Measurements from ENCODE around the gene RNF175. TPM values are rescaled to one million over a fixed set of nuclear protein-coding genes. Genes with fewer than 3 reads are reported as not detected.
A peak's percentile ranks its signal among the peaks of the same experiment; 100 is the strongest.

The RNF175 gene
- total RNA-seq, 1 experiment from 2014 or later, result not detected

- intact Hi-C loops (cut with micrococcal nuclease; ENCODE audit: unreplicated experiment), result no loop called here
These were observed 55.3 kb downstream of the RNF175 start for GRCh38 chr4:153704522-153704921.

GRCh38 chr4:153684971-153685371 is 74.9 kb downstream of the RNF175 start:
- Histone ChIP-seq H3K9me3 (ENCODE audit: insufficient read depth, low read depth) (no peaks in the 10 kb centered on the region), H3K4me2 (peak overlapping the region; percentile 93), H3K79me2 (ENCODE audit: low read depth) (no peaks in the 10 kb centered on the region), H2AFZ (peak overlapping the region; percentile 90), H3K27me3 (ENCODE audit: insufficient read depth, low read depth) (no peaks in the 10 kb centered on the region; the same call in 1 of the 2 replicates), H3K9me2 (ENCODE audit: insufficient read depth) (no peaks in the 10 kb centered on the region), H4K20me1 (ENCODE audit: insufficient read depth) (no peaks in the 10 kb centered on the region), H3K4me1 (replicated peaks; ENCODE audit: insufficient read depth) (no peaks in the 10 kb centered on the region), H3F3A (ENCODE audit: insufficient read depth, low read depth) (no peaks in the 10 kb centered on the region), H3K36me3 (ENCODE audit: low read depth) (no peaks in the 10 kb centered on the region), H3K27ac (no peak overlapping the region), H3K4me3 (peak overlapping the region; percentile 69)
- ChIA-PET CTCF (interaction anchor here (0.7 kb wide), 1 partner anchor 1858 kb away, joined by 3 read pairs; no protein-coding TSS in a partner anchor), POLR2A (ENCODE audit: unreplicated experiment) (interaction anchor here (0.6 kb wide), 1 partner anchor 84 kb away, joined by 8 read pairs; no protein-coding TSS in a partner anchor)
- BruUV-seq (replicated peaks), result no TSS peak
- TF ChIP-seq EZH2 (IDR thresholded peaks at IDR 0.05; ENCODE audit: low read depth) (no peak), CTCF (conservative IDR thresholded peaks at IDR 0.05) (no peak)
- no peak for DNase-seq
- intact Hi-C loops (cut with micrococcal nuclease; ENCODE audit: unreplicated experiment), result no loop called here

More at GRCh38 chr4:153704522-153704921, 55.3 kb downstream of the RNF175 start:
- ChIA-PET CTCF (no interaction called here), POLR2A (ENCODE audit: unreplicated experiment) (no interaction called here)
- Histone ChIP-seq H3K36me3 (ENCODE audit: low read depth) (no peaks in the 10 kb centered on the region), H4K20me1 (ENCODE audit: insufficient read depth) (no peaks in the 10 kb centered on the region), H3K4me2 (no peak overlapping the region), H3K9me2 (ENCODE audit: insufficient read depth) (no peaks in the 10 kb centered on the region), H3K9me3 (ENCODE audit: insufficient read depth, low read depth) (no peaks in the 10 kb centered on the region), H2AFZ (no peak overlapping the region), H3K79me2 (ENCODE audit: low read depth) (no peaks in the 10 kb centered on the region), H3K4me3 (no peak overlapping the region), H3K4me1 (replicated peaks; ENCODE audit: insufficient read depth) (no peaks in the 10 kb centered on the region), H3F3A (ENCODE audit: insufficient read depth, low read depth) (no peaks in the 10 kb centered on the region), H3K27me3 (ENCODE audit: insufficient read depth, low read depth) (no peaks in the 10 kb centered on the region), H3K27ac (no peak overlapping the region)
- DNase-seq, result no peak
- no TSS peak for BruUV-seq (replicated peaks)
- no peak for TF ChIP-seq CTCF (conservative IDR thresholded peaks at IDR 0.05)
- TF ChIP-seq EZH2 (IDR thresholded peaks at IDR 0.05; ENCODE audit: low read depth), result no peak

GRCh38 chr4:153684182-153684970 is 75.4 kb downstream of the RNF175 start, which contains the start of gene TLR2:
Gene TLR2, plus strand, starts transcription at chr4:153684280. Its CDS starts 18,628 bp downstream, at chr4:153702908.
- H3K27ac ChIP-seq, result no peak within 1 kb of the TSS
- H3K9me3 ChIP-seq (ENCODE audit: insufficient read depth, low read depth), result no peaks in the 10 kb centered on the region
- H3K4me2 ChIP-seq, result peak within 1 kb of the TSS; percentile 93
- CTCF ChIA-PET, result interaction anchor here (0.7 kb wide), 1 partner anchor 1858 kb away, joined by 3 read pairs; no protein-coding TSS in a partner anchor
- H3F3A ChIP-seq (ENCODE audit: insufficient read depth, low read depth), result no peaks in the 10 kb centered on the region
- no peaks in the 10 kb centered on the region for H3K36me3 ChIP-seq (ENCODE audit: low read depth)
- intact Hi-C loops (cut with micrococcal nuclease; ENCODE audit: unreplicated experiment), result no loop called here
- TF ChIP-seq EZH2 (IDR thresholded peaks at IDR 0.05; ENCODE audit: low read depth), result no peak
- no peak for TF ChIP-seq CTCF (conservative IDR thresholded peaks at IDR 0.05)
- no peaks in the 10 kb centered on the region for H3K4me1 ChIP-seq (replicated peaks; ENCODE audit: insufficient read depth)
- H3K79me2 ChIP-seq (ENCODE audit: low read depth), result no peaks in the 10 kb centered on the region
- peak in 1 of 2 experiments; percentile 50 for DNase-seq
- H3K9me2 ChIP-seq (ENCODE audit: insufficient read depth), result no peaks in the 10 kb centered on the region
- H2AFZ ChIP-seq, result peak within 1 kb of the TSS; percentile 90
- H4K20me1 ChIP-seq (ENCODE audit: insufficient read depth), result no peaks in the 10 kb centered on the region
- no peaks in the 10 kb centered on the region; the same call in 1 of the 2 replicates for H3K27me3 ChIP-seq (ENCODE audit: insufficient read depth, low read depth)
- peak within 1 kb of the TSS; percentile 69 for H3K4me3 ChIP-seq
- POLR2A ChIA-PET (ENCODE audit: unreplicated experiment), result interaction anchor here (0.6 kb wide), 1 partner anchor 83 kb away, joined by 8 read pairs; no protein-coding TSS in a partner anchor
- no TSS peak for BruUV-seq (replicated peaks)
